ENCODE results near the gene MOSPD2. TPM values are rescaled to one million over a fixed set of nuclear protein-coding genes. Genes with fewer than 3 reads are reported as not detected.

MOSPD2 gene
- total and polyA plus RNA-seq, 2 of the 8 experiments (the other 6 are each of a cell fraction or from before 2014, with no cell fraction given): 4.5 to 12.1 TPM

DNA sequence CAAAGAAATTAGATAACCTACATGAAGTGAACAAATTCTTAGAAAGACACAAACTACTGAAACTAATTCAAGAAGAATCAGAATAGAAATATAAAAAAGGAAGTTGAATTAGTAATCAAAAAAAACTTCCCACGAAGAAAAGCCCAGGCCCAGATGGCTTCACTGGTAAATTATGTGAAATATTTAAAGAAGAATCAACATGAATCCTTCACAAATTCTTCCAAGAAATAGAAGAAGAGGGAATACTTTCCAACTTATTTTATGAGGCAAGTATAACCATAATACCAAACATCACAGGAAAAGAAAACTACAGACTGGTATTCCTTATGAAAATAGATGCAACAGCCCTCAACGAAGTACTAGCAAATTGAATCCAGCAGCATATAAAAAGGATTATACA, 30.7 kb downstream of the MOSPD2 start (continued):
- TF ChIP-seq NANOG (IDR thresholded peaks at IDR 0.05; ENCODE audit: insufficient read depth, low read depth, low read length, poor library complexity, severe bottlenecking) (no peak), ZNF274 (IDR thresholded peaks at IDR 0.05; ENCODE audit: borderline replicate concordance, extremely low read depth, low read length) (no peak), TCF12 (IDR thresholded peaks at IDR 0.05; ENCODE audit: low read depth, low read length) (no peak), SUZ12 (IDR thresholded peaks at IDR 0.05; ENCODE audit: low read length) (no peak)
- TF ChIP-seq, protein P1, sequence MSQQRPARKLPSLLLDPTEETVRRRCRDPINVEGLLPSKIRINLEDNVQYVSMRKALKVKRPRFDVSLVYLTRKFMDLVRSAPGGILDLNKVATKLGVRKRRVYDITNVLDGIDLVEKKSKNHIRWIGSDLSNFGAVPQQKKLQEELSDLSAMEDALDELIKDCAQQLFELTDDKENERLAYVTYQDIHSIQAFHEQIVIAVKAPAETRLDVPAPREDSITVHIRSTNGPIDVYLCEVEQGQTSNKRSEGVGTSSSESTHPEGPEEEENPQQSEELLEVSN (IDR thresholded peaks at IDR 0.05): no peak

Data from H1 (cell line).